ENCODE measurements around the gene PFKFB4.

Gene PFKFB4

GRCh38 chr3:48592519-48593087 lies 36.0 kb upstream of the PFKFB4 start:
- DNase-seq (ENCODE audit: low spot score): no peak
- no peak for TF ChIP-seq CTCF (IDR thresholded peaks at IDR 0.05; ENCODE audit: extremely low read depth, missing control alignments)

- DNase-seq (ENCODE audit: low spot score): no peak
These were observed 35.4 kb upstream of the PFKFB4 start for GRCh38 chr3:48591886-48592518.

GRCh38 chr3:48591436-48591835 lies 34.8 kb upstream of the PFKFB4 start:
- DNase-seq (ENCODE audit: low spot score): no peak
- TF ChIP-seq CTCF (IDR thresholded peaks at IDR 0.05; ENCODE audit: extremely low read depth, missing control alignments): no peak

More at GRCh38 chr3:48591886-48592518, 35.4 kb upstream of the PFKFB4 start:
- no peak for TF ChIP-seq CTCF (IDR thresholded peaks at IDR 0.05; ENCODE audit: extremely low read depth, missing control alignments)

- no peak for TF ChIP-seq CTCF (IDR thresholded peaks at IDR 0.05; ENCODE audit: extremely low read depth, missing control alignments)
- no peak for DNase-seq (ENCODE audit: low spot score)
These were observed 31.6 kb upstream of the PFKFB4 start for GRCh38 chr3:48588230-48588629.

- no peak for DNase-seq (ENCODE audit: low spot score)
- no peak for TF ChIP-seq CTCF (IDR thresholded peaks at IDR 0.05; ENCODE audit: extremely low read depth, missing control alignments)
These were observed 31.1 kb upstream of the PFKFB4 start for GRCh38 chr3:48587686-48588085.

GRCh38 chr3:48585411-48585810 lies 28.8 kb upstream of the PFKFB4 start:
- DNase-seq (ENCODE audit: low spot score): no peak
- no peak for TF ChIP-seq CTCF (IDR thresholded peaks at IDR 0.05; ENCODE audit: extremely low read depth, missing control alignments)

GRCh38 chr3:48584836-48585235 lies 28.2 kb upstream of the PFKFB4 start:
- TF ChIP-seq CTCF (IDR thresholded peaks at IDR 0.05; ENCODE audit: extremely low read depth, missing control alignments): no peak
- DNase-seq (ENCODE audit: low spot score): no peak

Data from GM20000 (cell line).